GM12875 (cell line): Measurements from ENCODE around the gene NOC2L.

Experiments
- H3K4me3 ChIP-seq: one replicate; pipeline ENCODE4 v1.5.1; 2011; ENCODE audit warnings: low read depth, low read length, control low read depth
- TF ChIP-seq, protein P1 (sequence below): IDR thresholded peaks from 2 replicates; pipeline ENCODE4 v1.5.1; 2011; ENCODE audit warnings: low read depth, mild to moderate bottlenecking, control low read depth, inconsistent platforms, low read length, moderate library complexity, borderline replicate concordance; ENCODE audit not compliant: insufficient read depth

The NOC2L gene

DNA sequence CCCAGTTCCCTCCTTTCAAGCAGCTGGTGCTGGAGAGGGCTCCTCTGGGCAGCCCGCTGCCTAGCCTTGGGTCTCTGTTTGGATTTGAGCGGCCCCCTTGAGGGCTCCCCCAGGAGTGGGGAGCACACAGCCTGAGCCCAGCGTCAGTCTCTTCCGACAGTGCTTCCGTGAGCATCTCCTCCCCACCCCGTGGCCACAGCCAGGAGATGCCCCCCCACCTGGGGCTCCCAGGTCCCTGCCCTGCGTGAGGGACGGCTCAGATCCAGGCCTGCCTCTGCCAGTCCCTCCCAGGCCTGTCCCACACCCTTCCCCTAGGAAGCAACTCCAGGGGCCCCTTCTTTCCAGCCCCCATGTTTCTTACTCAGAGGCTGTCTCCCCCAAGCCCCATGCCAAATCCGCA, 31.8 kb downstream of the NOC2L start:
- no peak overlapping the region for H3K4me3 ChIP-seq
- TF ChIP-seq, protein P1, sequence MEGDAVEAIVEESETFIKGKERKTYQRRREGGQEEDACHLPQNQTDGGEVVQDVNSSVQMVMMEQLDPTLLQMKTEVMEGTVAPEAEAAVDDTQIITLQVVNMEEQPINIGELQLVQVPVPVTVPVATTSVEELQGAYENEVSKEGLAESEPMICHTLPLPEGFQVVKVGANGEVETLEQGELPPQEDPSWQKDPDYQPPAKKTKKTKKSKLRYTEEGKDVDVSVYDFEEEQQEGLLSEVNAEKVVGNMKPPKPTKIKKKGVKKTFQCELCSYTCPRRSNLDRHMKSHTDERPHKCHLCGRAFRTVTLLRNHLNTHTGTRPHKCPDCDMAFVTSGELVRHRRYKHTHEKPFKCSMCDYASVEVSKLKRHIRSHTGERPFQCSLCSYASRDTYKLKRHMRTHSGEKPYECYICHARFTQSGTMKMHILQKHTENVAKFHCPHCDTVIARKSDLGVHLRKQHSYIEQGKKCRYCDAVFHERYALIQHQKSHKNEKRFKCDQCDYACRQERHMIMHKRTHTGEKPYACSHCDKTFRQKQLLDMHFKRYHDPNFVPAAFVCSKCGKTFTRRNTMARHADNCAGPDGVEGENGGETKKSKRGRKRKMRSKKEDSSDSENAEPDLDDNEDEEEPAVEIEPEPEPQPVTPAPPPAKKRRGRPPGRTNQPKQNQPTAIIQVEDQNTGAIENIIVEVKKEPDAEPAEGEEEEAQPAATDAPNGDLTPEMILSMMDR, result no peak

DNA sequence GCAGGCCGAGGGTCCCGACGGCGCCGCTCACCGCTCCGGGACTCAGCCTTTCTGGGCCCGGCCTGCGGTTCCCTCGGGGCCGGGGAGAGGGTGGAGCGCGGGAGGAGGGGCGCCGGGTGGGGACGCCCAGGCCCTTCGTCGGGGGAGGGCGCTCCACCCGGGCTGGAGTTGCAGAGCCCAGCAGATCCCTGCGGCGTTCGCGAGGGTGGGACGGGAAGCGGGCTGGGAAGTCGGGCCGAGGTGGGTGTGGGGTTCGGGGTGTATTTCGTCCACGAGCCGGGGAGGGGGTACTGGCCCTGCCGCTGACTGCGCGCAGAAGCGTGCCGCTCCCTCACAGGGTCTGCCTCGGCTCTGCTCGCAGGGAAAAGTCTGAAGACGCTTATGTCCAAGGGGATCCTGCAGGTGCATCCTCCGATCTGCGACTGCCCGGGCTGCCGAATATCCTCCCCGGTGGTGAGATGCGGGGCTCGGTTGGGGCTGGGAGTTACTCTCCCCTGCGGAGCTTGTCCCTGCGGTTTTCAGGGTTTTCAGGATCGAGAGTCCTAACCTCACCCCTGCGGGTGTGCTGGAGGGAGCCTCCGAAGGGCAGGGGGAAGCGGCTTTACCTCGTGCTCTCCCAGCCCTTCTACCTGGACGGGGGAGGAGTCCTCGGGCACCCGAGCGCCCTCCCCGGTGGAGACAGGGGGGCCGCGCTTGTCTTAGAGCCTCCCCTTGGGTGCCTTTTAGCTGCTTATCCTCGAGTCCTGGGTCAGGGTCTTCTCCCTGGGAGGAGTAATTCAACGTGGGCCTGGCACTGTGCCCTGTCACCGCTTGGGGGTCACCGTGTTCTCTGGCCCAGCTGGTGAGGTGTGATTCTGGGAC, 33.3 kb downstream of the NOC2L start:
- TF ChIP-seq, protein P1, result no peak
- no peak overlapping the region for H3K4me3 ChIP-seq

GRCh38 chr1:924656-925560, 34.1 kb downstream of the NOC2L start:
- TF ChIP-seq, protein P1, result no peak
- H3K4me3 ChIP-seq, result no peak overlapping the region

DNA sequence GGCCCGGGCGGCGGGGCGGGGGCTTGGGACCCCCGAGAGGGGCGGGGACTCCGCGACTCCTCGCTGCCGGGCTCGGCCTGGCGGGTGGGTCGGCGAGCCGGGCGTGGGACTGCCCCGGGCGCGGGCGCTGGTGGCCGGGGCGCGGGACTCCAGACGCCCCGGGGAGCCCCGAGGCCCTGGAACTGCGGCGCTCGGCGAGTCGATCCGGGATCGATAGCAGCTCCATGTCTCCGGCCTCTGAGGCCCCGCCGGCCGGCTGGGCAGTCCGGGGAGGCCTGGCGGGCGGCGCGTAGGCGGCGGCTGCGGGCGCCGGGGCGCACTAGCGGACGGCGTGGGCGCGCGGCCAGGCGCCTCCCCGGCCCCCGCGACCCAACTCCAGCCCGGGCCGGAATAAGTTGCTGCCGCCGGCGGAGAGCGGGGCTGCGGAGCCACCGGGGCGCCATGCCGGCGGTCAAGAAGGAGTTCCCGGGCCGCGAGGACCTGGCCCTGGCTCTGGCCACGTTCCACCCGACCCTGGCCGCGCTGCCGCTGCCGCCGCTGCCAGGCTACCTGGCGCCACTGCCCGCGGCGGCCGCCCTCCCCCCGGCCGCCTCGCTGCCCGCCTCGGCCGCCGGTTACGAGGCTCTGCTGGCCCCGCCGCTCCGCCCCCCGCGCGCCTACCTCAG, 34.9 kb downstream of the NOC2L start:
- H3K4me3 ChIP-seq, result no peak overlapping the region
- TF ChIP-seq, protein P1, result no peak

- H3K4me3 ChIP-seq, result no peak within 1 kb of the TSS
- TF ChIP-seq, protein P1, result no peak
Observed at GRCh38 chr1:923131-923990, 35.7 kb downstream of the NOC2L start, which contains the start of gene SAMD11. TSS of gene SAMD11 (plus strand) at chr1:923923. CDS start at chr1:924432, 509 bp downstream.
